Esophagus squamous epithelium (tissue), 4 donors: ENCODE data around the gene TNS1.

ENCODE experiments used
- POLR2A ChIP-seq, 4 donors: fragments of 450-650 bp; IDR thresholded peaks; one replicate each; pipeline ENCODE4 v1.6.1; 2017; ENCODE audit warnings: antibody characterized with exemption in 4 of 4, mild to moderate bottlenecking in 4 of 4, moderate library complexity in 3 of 4
- TF ChIP-seq, protein P1 (sequence below), 6 experiments: fragments of 450-650 bp in 4 of 6; fragments of 200-600 bp in 2 of 6; sonication (generic) in 2 of 6; IDR thresholded peaks; one replicate each; pipeline ENCODE4 v1.5.1; 2016 to 2019; ENCODE audit warnings: antibody characterized with exemption in 6 of 6, mild to moderate bottlenecking in 4 of 6, moderate library complexity in 4 of 6

GRCh38 chr2:218000136-218000535 lies 2.7 kb downstream of the TNS1 start:
- no peak for TF ChIP-seq POLR2A (IDR thresholded peaks at IDR 0.05)
- TF ChIP-seq, protein P1, sequence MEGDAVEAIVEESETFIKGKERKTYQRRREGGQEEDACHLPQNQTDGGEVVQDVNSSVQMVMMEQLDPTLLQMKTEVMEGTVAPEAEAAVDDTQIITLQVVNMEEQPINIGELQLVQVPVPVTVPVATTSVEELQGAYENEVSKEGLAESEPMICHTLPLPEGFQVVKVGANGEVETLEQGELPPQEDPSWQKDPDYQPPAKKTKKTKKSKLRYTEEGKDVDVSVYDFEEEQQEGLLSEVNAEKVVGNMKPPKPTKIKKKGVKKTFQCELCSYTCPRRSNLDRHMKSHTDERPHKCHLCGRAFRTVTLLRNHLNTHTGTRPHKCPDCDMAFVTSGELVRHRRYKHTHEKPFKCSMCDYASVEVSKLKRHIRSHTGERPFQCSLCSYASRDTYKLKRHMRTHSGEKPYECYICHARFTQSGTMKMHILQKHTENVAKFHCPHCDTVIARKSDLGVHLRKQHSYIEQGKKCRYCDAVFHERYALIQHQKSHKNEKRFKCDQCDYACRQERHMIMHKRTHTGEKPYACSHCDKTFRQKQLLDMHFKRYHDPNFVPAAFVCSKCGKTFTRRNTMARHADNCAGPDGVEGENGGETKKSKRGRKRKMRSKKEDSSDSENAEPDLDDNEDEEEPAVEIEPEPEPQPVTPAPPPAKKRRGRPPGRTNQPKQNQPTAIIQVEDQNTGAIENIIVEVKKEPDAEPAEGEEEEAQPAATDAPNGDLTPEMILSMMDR (IDR thresholded peaks at IDR 0.05) = no peak
